Activated naive CD4-positive, alpha-beta T cell treated with anti-CD3 and anti-CD28 coated beads for 36 hours (primary cell): Measurements from ENCODE around the gene FECH. TPM values are rescaled to one million over a fixed set of nuclear protein-coding genes. Genes with fewer than 3 reads are reported as not detected.
"Not testable (repeated sequence)": the region's sequence is repeated elsewhere in the genome, so short reads cannot be mapped to it uniquely, and the experiment has no call there.

Source experiments
- CTCF ChIA-PET: fragments of 350-600 bp; sonication (Branson Sonifier 250); formaldehyde crosslinking; loops from one replicate; lab custom pipeline; 2021; ENCODE audit warnings: antibody characterized with exemption; lab: Charles Lee
- DNase-seq: peaks from one replicate; pipeline ENCODE4 v3.0.0-alpha.2; 2020
- H3K27ac Mint-ChIP-seq: one replicate; pipeline ENCODE4 v1.8.0; 2021; ENCODE audit warnings: mild to moderate bottlenecking, mixed read lengths
- H3K27me3 Mint-ChIP-seq: one replicate; pipeline ENCODE4 v1.8.0; 2021; ENCODE audit warnings: low read depth, mixed read lengths
- H3K36me3 Mint-ChIP-seq: one replicate; pipeline ENCODE4 v1.8.0; 2021; ENCODE audit warnings: low read depth, mixed read lengths
- H3K4me1 Mint-ChIP-seq: one replicate; pipeline ENCODE4 v1.8.0; 2021; ENCODE audit warnings: low read depth, mixed read lengths
- H3K4me3 Mint-ChIP-seq: one replicate; pipeline ENCODE4 v1.8.0; 2021; ENCODE audit warnings: mild to moderate bottlenecking, moderate library complexity, mixed read lengths
- H3K9me3 Mint-ChIP-seq: one replicate; pipeline ENCODE4 v1.8.0; 2021; ENCODE audit warnings: mixed read lengths
- intact Hi-C: fragments of 100-400 bp; cut with micrococcal nuclease; formaldehyde crosslinking; loops from one replicate; pipeline ENCODE4 v1.15.1; 2023
- total RNA-seq, 2 experiments: library from RNA; stranded (reverse); gene quantifications; one replicate each; pipeline ENCODE4 v1.2.3, GENCODE V29; 2021

Gene FECH
- total RNA-seq, 2 experiments from 2014 or later = 18.8 to 19.2 TPM

- no peak overlapping the region for H3K27ac Mint-ChIP-seq
- H3K4me3 Mint-ChIP-seq = no peak overlapping the region
- no peaks in the 10 kb centered on the region for H3K9me3 Mint-ChIP-seq
- CTCF ChIA-PET = interaction anchor here (0.6 kb wide), 1 partner anchor 897 kb away, joined by 3 read pairs; no protein-coding TSS in a partner anchor
- H3K36me3 Mint-ChIP-seq = no peaks in the 10 kb centered on the region
- peaks cover 14% of the 10 kb centered on the region for H3K4me1 Mint-ChIP-seq
- DNase-seq = no peak
- no peaks in the 10 kb centered on the region for H3K27me3 Mint-ChIP-seq
- intact Hi-C loops = no loop called here
Observed at GRCh38 chr18:57543560-57543959, 42.9 kb downstream of the FECH start.

- Mint-ChIP-seq H3K36me3 (no peaks in the 10 kb centered on the region), H3K9me3 (no peaks in the 10 kb centered on the region), H3K4me3 (no peak overlapping the region), H3K4me1 (peaks cover 14% of the 10 kb centered on the region), H3K27me3 (no peaks in the 10 kb centered on the region), H3K27ac (no peak overlapping the region)
- intact Hi-C loops = no loop called here
- DNase-seq = no peak
- CTCF ChIA-PET = no interaction called here
Observed at GRCh38 chr18:57542812-57543427, 43.6 kb downstream of the FECH start.

DNA sequence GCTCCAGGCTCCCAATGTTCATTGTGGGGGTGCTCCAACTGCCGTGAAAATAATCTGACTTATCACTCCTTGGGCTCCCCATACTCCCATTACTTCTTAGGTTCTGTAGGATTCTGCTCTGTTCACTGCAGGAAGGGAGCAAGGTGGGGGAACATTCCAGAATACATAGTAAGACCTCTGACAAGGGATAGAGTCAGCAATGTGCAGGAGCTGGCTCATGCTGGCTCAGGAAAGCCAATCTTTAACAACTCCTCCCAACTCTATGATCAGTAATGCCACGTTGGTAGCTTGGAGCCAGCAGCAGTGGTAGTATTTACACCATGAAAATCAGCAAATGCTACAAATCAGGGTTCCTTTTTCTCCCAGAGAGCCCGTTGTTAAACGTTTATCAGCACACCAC lies 44.4 kb downstream of the FECH start:
- H3K27me3 Mint-ChIP-seq = no peaks in the 10 kb centered on the region
- intact Hi-C loops = no loop called here
- H3K4me3 Mint-ChIP-seq = no peak overlapping the region
- DNase-seq = no peak
- H3K4me1 Mint-ChIP-seq = peaks cover 14% of the 10 kb centered on the region
- CTCF ChIA-PET = no interaction called here
- no peaks in the 10 kb centered on the region for H3K9me3 Mint-ChIP-seq
- H3K27ac Mint-ChIP-seq = no peak overlapping the region
- no peaks in the 10 kb centered on the region for H3K36me3 Mint-ChIP-seq

- no peaks in the 10 kb centered on the region for H3K9me3 Mint-ChIP-seq
- H3K4me3 Mint-ChIP-seq = no peak overlapping the region
- no peak overlapping the region for H3K27ac Mint-ChIP-seq
- no peaks in the 10 kb centered on the region for H3K27me3 Mint-ChIP-seq
- no peak for DNase-seq
- H3K36me3 Mint-ChIP-seq = no peaks in the 10 kb centered on the region
- H3K4me1 Mint-ChIP-seq = no peaks in the 10 kb centered on the region
- intact Hi-C loops = no loop called here
- CTCF ChIA-PET = no interaction called here
Observed at GRCh38 chr18:57539702-57540101, 46.8 kb downstream of the FECH start.

DNA sequence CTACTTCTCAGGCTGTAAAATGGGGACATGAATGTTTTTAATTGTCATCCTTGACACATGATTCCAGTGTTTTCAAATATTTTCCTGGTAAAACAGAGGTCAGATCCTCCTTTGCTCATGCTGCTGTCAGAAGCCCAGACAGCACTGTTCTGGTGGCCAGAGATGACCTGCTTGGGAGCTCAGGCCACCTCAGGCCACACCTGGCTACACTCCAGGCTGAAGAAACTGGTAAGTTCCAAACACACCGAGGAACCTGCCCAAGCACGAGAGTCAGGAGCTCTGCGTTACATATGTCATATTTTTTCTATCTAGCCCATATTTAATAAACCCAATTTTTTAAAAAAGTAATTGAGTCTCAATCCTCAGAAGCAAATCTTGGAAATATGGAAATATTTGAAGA lies 47.9 kb downstream of the FECH start:
- Mint-ChIP-seq H3K4me1 (no peaks in the 10 kb centered on the region), H3K27ac (no peak overlapping the region), H3K36me3 (no peaks in the 10 kb centered on the region), H3K4me3 (no peak overlapping the region), H3K9me3 (no peaks in the 10 kb centered on the region), H3K27me3 (no peaks in the 10 kb centered on the region)
- intact Hi-C loops = no loop called here
- no peak for DNase-seq
- CTCF ChIA-PET = no interaction called here

DNA sequence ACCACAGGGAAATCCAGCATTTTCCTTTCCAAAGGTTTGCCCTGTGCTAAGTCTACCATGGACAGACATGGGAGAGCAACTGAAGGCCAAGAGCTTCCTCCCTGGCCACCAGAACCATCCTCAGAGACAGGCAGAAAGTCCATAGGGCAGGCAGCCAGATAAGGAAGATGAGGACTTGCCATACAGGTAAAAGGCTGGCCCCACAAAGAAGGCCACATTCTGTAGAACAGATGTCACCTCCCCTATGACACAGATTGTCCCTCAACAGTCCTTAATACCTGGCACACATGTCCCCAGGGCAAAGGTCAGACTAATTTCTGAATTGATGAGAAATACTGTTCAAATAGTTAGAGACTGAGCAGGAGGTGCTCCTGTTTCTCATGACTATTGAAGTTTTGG lies 52.0 kb downstream of the FECH start:
- Mint-ChIP-seq H3K27ac (no peak overlapping the region), H3K4me1 (no peaks in the 10 kb centered on the region), H3K4me3 (no peak overlapping the region), H3K27me3 (no peaks in the 10 kb centered on the region), H3K9me3 (no peaks in the 10 kb centered on the region), H3K36me3 (no peaks in the 10 kb centered on the region)
- CTCF ChIA-PET = no interaction called here
- DNase-seq = no peak
- intact Hi-C loops = no loop called here

- H3K4me1 Mint-ChIP-seq = no peaks in the 10 kb centered on the region
- H3K27me3 Mint-ChIP-seq = no peaks in the 10 kb centered on the region
- no peak overlapping the region for H3K27ac Mint-ChIP-seq
- no peaks in the 10 kb centered on the region for H3K36me3 Mint-ChIP-seq
- H3K4me3 Mint-ChIP-seq = no peak overlapping the region
- DNase-seq = no peak
- H3K9me3 Mint-ChIP-seq = no peaks in the 10 kb centered on the region
- CTCF ChIA-PET = no interaction called here
- intact Hi-C loops = no loop called here
Observed at GRCh38 chr18:57533868-57534510, 52.5 kb downstream of the FECH start.

DNA sequence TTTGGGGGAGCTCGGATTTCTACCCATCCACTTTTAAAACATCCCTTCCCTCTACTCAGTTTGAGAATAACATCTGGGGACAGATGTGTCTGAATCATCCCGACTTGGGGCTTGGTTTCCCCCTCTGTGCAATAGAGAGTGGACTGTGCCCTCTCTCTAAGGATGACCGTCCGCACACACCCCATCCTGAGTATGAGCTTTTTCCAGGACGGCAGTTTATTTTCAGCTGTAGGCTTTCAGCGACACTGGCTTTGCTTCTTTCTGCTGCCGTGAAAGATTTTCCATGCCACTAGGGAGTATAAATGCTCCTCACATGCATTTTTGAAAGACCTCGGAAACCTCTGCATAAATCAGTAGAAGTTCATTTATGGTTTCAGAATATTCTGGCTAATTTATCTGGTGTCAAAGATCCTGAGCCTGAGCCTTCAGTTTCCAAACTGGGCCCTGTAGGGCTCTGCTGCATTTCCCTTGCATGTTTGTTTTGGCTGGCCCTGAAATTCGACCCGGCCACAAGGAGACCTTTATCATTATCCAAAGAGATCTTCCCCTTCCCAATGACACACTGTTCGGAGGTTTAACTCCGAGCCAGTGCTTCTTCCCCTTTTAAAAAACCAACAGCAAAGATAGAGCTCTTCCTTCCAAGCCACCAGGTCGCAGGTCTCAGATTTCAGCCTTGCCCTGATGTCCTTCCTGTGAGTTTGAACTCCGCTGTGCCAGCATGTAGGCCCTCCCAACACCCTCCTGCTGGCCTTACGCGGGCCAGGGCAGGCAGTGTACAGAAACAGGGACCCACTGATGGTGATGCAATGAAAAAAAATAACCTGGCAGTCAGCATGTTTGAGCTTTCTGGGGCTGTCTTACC lies 53.3 kb downstream of the FECH start:
- CTCF ChIA-PET = no interaction called here
- DNase-seq = no peak
- no peaks in the 10 kb centered on the region for H3K36me3 Mint-ChIP-seq

DNA sequence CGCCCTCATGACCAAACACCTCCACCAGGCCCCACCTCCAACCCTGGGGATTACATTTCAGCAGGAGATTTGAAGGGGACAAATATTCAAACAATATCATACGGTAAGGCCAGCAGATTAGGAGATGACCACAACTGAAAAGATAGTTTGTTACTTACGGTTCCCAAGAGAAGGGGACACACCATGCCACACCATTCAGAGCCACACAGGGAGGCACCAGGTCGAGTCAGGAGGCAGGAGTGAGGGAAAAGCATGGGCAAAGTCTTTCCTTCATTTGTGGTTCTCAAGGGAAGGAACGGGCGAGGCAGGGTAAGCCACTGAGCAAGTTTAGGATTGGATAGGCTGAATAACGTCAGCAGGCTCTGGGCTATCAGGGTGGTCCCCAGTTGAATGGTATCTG lies 57.4 kb downstream of the FECH start:
- H3K4me1 Mint-ChIP-seq = no peaks in the 10 kb centered on the region
- H3K4me3 Mint-ChIP-seq = no peak overlapping the region
- no peaks in the 10 kb centered on the region for H3K27me3 Mint-ChIP-seq
- intact Hi-C loops = no loop called here
- DNase-seq = no peak
- H3K9me3 Mint-ChIP-seq = no peaks in the 10 kb centered on the region
- CTCF ChIA-PET = no interaction called here
- no peaks in the 10 kb centered on the region for H3K36me3 Mint-ChIP-seq
- no peak overlapping the region for H3K27ac Mint-ChIP-seq

More for the DNA sequence above, 53.3 kb downstream of the FECH start:
- no peak overlapping the region for H3K27ac Mint-ChIP-seq
- H3K4me1 Mint-ChIP-seq = no peaks in the 10 kb centered on the region
- no peaks in the 10 kb centered on the region for H3K27me3 Mint-ChIP-seq
- intact Hi-C loops = no loop called here
- no peak overlapping the region for H3K4me3 Mint-ChIP-seq
- H3K9me3 Mint-ChIP-seq = no peaks in the 10 kb centered on the region

- intact Hi-C loops = no loop called here
- H3K4me1 Mint-ChIP-seq = no peaks in the 10 kb centered on the region
- no peak for DNase-seq
- H3K36me3 Mint-ChIP-seq = no peaks in the 10 kb centered on the region
- H3K4me3 Mint-ChIP-seq = no peak overlapping the region
- CTCF ChIA-PET = interaction anchor here (0.6 kb wide), 1 partner anchor 348 kb away, joined by 3 read pairs; no protein-coding TSS in a partner anchor
- no peaks in the 10 kb centered on the region for H3K27me3 Mint-ChIP-seq
- H3K27ac Mint-ChIP-seq = no peak overlapping the region
- no peaks in the 10 kb centered on the region for H3K9me3 Mint-ChIP-seq
Observed at GRCh38 chr18:57527556-57528229, 58.8 kb downstream of the FECH start.

DNA sequence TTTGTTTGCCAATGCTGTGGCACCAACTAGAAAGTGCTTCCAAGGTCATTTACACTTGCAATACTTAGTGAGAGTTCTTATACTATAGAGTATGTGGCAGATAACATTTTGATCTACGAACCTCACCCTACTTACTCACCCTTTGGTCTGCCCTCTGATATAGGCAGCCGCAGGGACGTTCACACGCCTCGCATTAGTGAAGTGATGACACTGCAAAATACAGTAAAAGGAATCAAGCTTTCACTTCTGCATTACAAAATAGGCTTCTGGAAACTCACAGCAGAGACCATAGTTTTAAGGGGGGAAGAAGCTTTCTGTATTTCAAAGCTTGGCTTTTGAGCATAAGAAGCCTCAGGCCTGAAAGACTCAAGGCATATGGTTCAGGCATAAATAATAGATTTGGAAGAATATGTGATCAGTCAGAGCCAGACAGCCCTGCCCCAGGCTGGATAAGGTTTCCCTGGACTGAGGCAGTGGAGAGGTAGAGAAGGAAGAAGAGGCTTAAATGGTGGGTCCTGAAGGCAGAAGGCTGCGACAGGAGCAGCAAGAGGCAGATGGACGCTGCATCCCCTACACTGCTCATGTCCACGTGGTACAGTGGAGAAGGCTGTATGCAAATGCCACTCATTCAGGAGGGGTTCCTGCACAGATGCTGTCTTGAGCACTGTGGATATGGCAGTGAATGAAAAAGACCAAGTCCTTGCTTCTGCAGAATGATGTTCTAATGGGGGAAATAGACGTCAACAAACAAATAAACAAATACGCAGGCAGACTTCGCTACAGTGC lies 63.1 kb downstream of the FECH start:
- CTCF ChIA-PET = interaction anchor here (0.5 kb wide), 1 partner anchor 39 kb away, joined by 3 read pairs; no protein-coding TSS in a partner anchor
- DNase-seq = no peak

DNA sequence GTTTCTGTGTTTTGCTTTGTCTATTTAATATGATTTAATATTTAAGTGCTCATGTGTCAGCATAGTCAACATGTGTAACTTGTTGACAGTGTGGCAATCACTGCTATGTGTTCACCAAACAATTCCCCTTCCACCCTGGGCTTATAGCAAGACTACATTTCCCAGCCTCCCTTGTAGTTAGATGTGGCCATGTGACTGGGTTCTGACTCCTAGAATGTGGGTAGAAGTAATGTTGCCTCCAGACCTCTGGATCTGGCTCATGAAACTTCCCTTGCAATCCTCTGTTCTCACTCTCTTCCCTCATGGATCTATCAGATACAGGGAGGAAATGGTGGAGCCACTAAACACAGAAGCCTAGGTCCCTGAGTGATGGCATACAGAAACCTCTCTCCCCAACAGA lies 64.2 kb downstream of the FECH start:
- H3K27ac Mint-ChIP-seq, H3K9me3 Mint-ChIP-seq, H3K27me3 Mint-ChIP-seq, intact Hi-C loops, CTCF ChIA-PET, H3K36me3 Mint-ChIP-seq, DNase-seq, H3K4me3 Mint-ChIP-seq, H3K4me1 Mint-ChIP-seq: not testable (repeated sequence)

More for the DNA sequence above, 63.1 kb downstream of the FECH start:
- Mint-ChIP-seq H3K4me3 (no peak overlapping the region), H3K9me3 (no peaks in the 10 kb centered on the region), H3K27me3 (peaks cover 5% of the 10 kb centered on the region), H3K4me1 (no peaks in the 10 kb centered on the region), H3K36me3 (no peaks in the 10 kb centered on the region), H3K27ac (no peak overlapping the region)
- intact Hi-C loops = no loop called here
